GM19324 (cell line): ENCODE measurements around the gene TNFAIP8.

ENCODE experiments used
- ATAC-seq: cut with Tn5 transposase; IDR thresholded peaks from one replicate; pipeline ENCODE4 v1.9.1; 2021; ENCODE audit warnings: mild to moderate bottlenecking, moderate library complexity; ENCODE audit not compliant: unreplicated experiment, low FRiP score

TNFAIP8 gene

GRCh38 chr5:119345861-119346260 is 10.0 kb upstream of the TNFAIP8 start:
- no peak for ATAC-seq

GRCh38 chr5:119346394-119346793 is 9.4 kb upstream of the TNFAIP8 start:
- no peak for ATAC-seq

DNA sequence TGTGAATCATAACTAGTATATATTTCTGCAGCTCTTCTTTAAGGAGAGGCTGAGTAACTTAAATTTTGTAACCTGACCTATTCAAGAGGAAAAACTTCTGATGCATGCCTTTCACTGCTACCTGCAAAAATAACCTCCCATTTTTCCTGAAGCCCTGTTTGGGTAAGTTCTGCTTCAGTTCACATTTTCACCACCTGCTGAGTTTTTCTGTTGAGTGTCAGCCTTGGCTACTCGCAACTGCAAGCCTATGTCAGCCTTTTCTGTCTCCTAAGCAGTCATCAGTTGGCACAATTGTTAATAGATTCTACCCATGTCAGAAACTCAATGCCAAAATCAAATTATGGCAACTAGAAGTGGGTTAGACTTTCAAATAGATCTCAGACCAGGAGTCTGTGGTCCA is 8.2 kb upstream of the TNFAIP8 start:
- no peak for ATAC-seq

DNA sequence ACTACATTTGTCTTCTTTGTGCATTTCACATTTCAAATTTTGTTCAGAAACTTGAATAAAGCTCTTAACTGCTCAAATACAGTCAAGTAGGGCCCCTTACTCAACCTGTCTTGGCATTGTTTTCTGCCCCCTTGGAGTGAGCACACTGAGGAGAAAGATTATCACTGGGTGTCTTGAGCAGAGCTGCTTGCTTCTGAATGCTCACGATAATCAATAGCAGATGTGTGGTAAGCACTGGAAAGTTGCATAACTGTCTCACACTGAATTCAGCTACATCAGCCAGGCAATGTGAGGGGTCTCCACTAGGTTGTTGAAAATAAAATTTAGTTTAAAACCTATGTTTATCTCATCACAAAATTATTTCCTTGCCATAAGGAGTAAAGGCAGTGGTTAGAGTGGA is 7.8 kb upstream of the TNFAIP8 start:
- no peak for ATAC-seq

GRCh38 chr5:119353213-119353612 is 2.6 kb upstream of the TNFAIP8 start:
- no peak for ATAC-seq

DNA sequence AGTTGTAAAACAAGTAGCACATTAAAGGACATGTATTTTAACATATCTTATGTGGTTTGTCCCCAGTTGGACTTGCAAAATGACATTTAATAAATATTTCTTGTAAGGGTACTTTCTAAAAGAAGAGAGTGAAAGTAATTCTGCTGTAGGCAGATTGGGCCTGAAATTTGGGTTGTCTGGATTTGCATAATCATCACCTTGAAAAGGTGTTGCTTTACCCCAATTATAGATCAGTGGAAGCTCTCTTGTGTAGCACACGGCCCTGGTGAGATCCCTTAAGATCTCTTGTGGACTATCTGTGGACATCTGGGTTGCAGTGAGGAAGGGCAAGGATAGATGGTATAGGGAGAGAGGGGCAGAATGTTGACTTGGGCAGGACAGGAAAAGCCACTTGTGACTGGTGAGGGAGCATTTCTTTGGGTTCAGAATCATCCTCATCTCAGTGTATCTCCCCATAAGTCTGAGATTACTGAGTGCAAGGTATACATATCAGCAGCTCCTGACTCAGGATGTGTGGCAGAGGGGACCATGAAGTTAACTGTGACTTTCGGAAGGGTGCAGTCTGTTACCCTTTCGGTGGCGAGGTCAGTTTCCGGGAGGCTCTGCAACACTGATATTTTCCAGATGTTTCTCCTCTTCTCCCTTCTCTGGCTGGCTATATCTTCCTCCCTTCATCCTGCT is 2.0 kb upstream of the TNFAIP8 start:
- ATAC-seq = peak; percentile 54

GRCh38 chr5:119354537-119355243 is 1.1 kb upstream of the TNFAIP8 start:
- no peak for ATAC-seq

- ATAC-seq = no peak
Observed at GRCh38 chr5:119355244-119355638, 578 bp upstream of the TNFAIP8 start.

DNA sequence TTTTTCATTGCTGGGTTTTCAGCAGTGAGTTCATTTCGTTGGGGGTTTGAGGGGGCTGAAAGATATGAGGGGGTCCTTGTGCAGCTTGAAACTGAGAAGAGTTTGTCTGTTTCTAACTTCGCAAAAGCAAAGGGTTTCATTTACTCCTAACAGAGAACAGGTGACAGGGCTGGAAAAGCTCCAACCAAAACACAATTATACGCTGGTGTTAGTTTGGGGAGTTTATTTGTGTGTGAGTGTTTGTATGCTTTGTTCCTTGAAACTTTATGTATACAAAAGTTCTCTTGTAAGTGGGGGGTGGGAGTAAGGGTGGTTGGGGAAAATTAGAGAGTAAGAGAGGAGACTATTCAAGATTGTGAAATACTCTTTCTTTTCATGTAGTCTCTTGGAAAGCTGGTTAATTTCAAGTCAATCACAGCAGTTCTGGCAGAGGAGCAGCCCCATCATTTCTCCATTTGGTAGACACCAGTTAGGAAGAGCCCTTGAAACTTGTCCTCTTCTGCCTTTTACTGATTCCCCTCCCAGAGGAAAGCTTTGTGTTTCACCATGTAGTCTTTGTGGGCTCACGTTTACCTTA is 881 bp downstream of the TNFAIP8 start:
- ATAC-seq = no peak

DNA sequence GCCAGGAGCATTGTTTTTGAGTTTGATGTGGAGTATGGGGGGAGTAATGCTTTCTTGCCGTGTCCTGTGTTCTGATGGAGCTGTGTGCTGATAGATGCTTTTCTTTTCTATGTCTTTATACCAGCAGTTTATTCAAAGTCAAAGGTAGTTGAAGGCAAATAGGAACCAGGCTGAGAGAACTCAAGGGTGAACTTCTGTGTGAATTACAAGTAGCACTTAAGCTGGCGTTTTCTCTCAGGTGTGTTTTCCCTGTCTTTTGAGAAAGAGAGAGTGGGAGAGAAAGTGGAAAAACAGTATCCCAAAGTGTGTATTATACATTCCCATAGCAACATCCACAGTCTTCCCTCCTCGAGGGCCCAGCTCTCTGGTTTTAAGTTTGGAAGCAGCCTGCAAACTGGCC is 1.5 kb downstream of the TNFAIP8 start:
- ATAC-seq = no peak

DNA sequence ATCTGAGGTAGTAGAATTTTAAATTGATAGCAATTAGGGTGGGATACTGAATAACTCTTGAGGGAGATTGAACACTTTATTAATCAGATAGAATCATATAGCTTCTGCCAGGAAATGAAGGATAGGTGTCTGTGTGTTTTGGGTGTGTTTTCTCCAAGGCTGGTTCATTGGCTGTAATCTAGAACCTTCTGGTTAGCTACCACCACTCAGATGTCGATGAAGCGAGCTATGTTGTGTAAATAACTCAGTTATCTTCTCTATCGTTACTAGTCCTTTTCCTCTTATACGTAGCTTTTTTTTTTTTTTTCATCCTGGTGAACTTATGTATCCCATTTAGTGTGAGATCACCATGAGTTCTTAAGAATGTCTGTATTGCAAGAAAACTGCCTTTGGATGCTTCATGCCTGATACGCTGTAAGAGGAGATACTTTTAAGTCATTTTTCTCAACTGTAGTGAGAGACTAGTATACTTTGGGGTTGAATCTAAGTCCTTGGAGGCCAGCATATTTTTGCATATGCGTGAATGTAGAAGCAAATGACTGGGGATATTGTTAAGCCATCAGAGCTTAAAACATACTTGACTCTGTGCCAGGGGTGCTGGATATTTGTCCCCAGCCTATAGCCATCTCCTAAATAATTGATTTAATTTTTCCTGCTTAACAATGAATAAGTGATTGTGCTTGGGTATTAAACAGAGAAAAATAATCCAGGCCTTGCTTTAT is 2.1 kb downstream of the TNFAIP8 start:
- no peak for ATAC-seq

GRCh38 chr5:119358530-119358900 is 2.7 kb downstream of the TNFAIP8 start:
- no peak for ATAC-seq

GRCh38 chr5:119358901-119359603 is 3.2 kb downstream of the TNFAIP8 start:
- no peak for ATAC-seq

DNA sequence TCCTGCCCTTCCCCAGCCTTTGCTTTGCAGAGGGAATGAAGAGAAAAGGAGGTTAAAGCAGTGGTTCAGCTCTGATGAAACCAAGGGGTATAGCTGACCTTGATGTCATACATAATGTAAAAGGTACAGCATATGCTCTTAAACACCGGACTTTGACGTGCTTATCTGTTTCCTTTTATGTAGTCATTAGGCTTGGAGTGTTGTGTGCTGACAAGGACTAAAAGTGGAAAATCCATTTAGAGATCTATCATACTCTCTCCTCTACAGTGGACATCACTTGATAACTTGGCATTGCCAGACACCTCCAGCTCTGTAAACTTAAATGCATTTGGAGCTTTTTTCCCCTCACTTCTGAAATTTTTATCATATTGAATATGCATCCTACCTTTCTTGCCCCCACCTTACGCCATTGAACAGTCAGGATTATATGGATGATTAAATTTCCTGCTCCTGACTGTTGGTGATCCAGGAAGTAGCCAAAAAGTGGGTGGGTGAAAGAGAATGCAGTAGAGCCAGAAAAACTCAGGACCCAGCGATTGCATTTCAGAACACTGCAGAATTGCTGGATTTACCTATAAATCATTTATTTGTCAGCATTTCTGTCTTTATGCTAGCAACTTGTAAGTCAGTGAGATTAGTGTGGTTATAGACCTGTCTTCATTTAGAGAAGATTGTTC is 4.1 kb downstream of the TNFAIP8 start:
- ATAC-seq = no peak

DNA sequence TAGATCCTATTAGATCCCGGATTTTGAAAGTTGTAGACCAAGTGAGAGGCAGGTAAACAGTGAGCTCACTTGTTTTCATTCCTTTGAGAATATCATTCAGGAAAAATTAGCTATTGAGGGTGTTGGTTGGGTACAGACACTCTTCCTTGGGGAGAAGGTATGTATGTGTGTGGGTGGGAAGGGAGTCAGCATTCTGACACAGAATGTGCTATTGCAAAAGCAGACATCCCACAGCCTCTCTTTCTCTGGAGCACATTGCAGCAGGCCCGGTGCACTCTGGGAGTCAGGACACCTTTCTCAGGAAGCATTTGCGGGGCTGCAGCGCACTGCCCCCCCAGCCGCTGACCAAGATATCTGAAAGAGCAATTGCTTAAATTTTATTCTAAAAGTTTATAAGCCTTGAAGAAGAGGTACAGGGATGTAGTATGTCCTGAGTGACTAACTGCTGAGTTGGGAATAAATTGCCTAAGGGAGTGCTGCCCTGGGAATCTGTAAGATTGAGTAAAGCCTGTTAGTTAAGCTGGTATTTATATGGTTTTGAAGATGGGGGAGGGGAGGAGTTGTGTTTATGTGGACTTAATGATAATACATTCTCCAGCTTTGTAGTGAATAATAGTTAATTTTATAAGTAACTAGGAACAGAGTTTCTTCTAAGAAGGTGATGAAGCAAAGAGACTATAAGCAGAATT is 5.2 kb downstream of the TNFAIP8 start:
- no peak for ATAC-seq

DNA sequence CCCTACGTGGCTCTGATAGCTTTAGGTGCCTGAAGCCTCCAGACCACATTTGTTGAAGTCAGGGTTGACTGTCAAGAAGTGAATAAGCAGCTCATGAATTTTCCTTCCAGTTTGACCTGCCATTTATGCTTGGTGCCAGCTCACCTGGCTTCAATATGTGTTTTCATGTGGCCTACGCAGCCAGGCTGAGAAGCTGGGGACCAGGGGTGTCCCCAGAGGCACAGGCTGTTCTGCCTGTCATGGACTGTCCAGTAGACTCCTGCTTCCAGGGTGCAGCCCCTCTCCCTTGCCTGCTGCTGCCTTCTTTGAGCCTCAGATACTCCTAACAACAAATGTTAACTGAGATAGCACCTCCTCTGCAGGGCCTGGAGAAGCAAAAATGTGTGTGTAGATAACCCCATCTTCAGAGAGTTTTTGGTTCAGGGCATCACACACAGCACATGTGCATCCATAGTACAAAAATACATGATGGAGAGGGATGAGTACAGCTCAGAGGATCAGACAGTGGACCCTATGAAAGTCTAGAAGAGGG is 5.8 kb downstream of the TNFAIP8 start:
- ATAC-seq = no peak

DNA sequence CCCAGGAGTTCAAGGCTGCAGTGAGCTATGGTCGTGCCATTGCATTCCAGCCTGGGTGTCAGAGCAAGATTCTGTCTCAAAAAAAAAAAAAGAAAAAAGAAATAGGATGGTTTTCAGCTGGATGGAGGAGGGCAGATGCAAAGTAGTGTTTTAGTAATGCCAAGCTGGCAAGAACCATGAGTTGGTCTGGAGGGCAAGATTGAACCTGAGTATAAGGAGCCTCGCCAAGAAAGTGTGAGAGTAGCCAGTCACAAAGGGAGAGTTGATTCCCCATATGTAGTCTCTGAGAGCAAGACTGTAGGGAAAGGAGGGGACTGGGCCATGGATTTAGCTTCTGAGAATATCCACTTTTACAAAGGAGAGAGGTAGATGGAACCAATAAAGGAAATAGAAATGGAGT is 6.9 kb downstream of the TNFAIP8 start:
- no peak for ATAC-seq

GRCh38 chr5:119363271-119363670 is 7.5 kb downstream of the TNFAIP8 start:
- ATAC-seq = no peak

- ATAC-seq = no peak
Observed at GRCh38 chr5:119363936-119364335, 8.1 kb downstream of the TNFAIP8 start.
